AG10803 (cell line): ENCODE measurements around the gene RCOR3.
"Not testable (repeated sequence)": the region's sequence is repeated elsewhere in the genome, so short reads cannot be mapped to it uniquely, and the experiment has no call there.

ENCODE experiments used
- DNase-seq: peaks from one replicate; pipeline ENCODE4 v3.0.0; 2010; ENCODE audit warnings: low read depth
- H3K4me3 ChIP-seq: 2 replicates; pipeline ENCODE4 v1.5.1; 2011; ENCODE audit warnings: mild to moderate bottlenecking, low read length, control low read depth
- CTCF ChIP-seq: conservative IDR thresholded peaks from 2 replicates; pipeline ENCODE4 v1.5.1; 2011; ENCODE audit warnings: mild to moderate bottlenecking, low read length, control low read depth, inconsistent platforms

The RCOR3 gene

GRCh38 chr1:211258756-211259637 is at the start of gene RCOR3:
RCOR3 (plus strand) TSS chr1:211259366; CDS start chr1:211259561, 195 bp downstream.
- H3K4me3 ChIP-seq = peak within 1 kb of the TSS; percentile 90
- peak; percentile 97 for DNase-seq
- peak; percentile 39 for TF ChIP-seq CTCF

- TF ChIP-seq CTCF = no peak
- DNase-seq = no peak
- no peak overlapping the region for H3K4me3 ChIP-seq
These were observed 49.1 kb upstream of the RCOR3 start for GRCh38 chr1:211210052-211210451.

- no peak for DNase-seq
- TF ChIP-seq CTCF = no peak
These were observed 48.2 kb upstream of the RCOR3 start for GRCh38 chr1:211210965-211211364.

GRCh38 chr1:211213702-211214101 is 45.5 kb upstream of the RCOR3 start:
- no peak for TF ChIP-seq CTCF
- H3K4me3 ChIP-seq = no peak overlapping the region

More at GRCh38 chr1:211210965-211211364, 48.2 kb upstream of the RCOR3 start:
- H3K4me3 ChIP-seq = no peak overlapping the region

GRCh38 chr1:211215577-211215976 is 43.6 kb upstream of the RCOR3 start:
- DNase-seq = no peak
- H3K4me3 ChIP-seq = no peak overlapping the region
- no peak for TF ChIP-seq CTCF

More at GRCh38 chr1:211213702-211214101, 45.5 kb upstream of the RCOR3 start:
- no peak for DNase-seq

GRCh38 chr1:211217392-211217791 is 41.8 kb upstream of the RCOR3 start:
- H3K4me3 ChIP-seq = no peak overlapping the region
- no peak for DNase-seq
- no peak for TF ChIP-seq CTCF

GRCh38 chr1:211222469-211223234 is 36.5 kb upstream of the RCOR3 start:
- not testable (repeated sequence) for DNase-seq, H3K4me3 ChIP-seq

- DNase-seq, H3K4me3 ChIP-seq: not testable (repeated sequence)
These were observed 30.4 kb upstream of the RCOR3 start for GRCh38 chr1:211228573-211229364.
